ENCODE results near the gene QRICH1. TPM values are rescaled to one million over a fixed set of nuclear protein-coding genes. Genes with fewer than 3 reads are reported as not detected.

Gene QRICH1
- total RNA-seq, 1 experiment from 2014 or later: 151 TPM

DNA sequence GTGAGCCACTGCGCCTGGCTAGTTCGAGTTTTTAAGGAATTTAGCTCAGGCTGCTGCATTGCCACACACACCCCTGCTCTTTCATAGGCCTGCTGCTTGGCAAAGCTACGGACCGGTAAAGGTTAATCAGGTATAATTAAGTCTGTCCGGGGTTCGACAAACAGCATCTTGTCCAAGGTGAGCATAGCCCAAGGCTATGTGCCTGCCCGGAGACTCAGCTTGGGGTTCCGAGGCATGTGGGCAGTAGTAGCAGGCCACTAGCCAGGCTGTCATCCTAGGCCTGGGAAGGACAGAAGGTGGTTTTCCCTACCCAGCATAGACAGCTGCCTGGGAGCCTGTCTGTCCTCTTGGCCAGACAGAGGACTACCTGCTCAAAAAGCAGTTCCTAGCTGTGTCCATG is 97.2 kb downstream of the QRICH1 start:
- H3T11ph ChIP-seq (ENCODE audit: low read length): no peak overlapping the region
- no CpG with 5 or more reads among the region's 8 CpGs for WGBS (ENCODE audit: extremely low coverage, insufficient read length, low lambda C conversion rate)

More for the DNA sequence above, 97.2 kb downstream of the QRICH1 start:
- Histone ChIP-seq H3K18ac (ENCODE audit: insufficient read length, low read depth, low read length) (no peak overlapping the region), H4K8ac (replicated peaks; ENCODE audit: insufficient read length, low read depth, low read length) (no peak overlapping the region), H3K23me2 (ENCODE audit: insufficient read length, low read depth, low read length, poor library complexity, severe bottlenecking) (no peaks in the 10 kb centered on the region), H2AK5ac (ENCODE audit: insufficient read length, low read length) (no peak overlapping the region), H3K4me1 (ENCODE audit: insufficient read depth, low read length) (peaks cover under 1% of the 10 kb centered on the region; the same call in 1 of the 2 replicates), H4K91ac (ENCODE audit: insufficient read length, low read depth, low read length) (no peak overlapping the region), H3K9me3 (ENCODE audit: control insufficient read depth, low read depth, low read length) (no peaks in the 10 kb centered on the region), H3K79me2 (ENCODE audit: insufficient read depth, low read length) (no peaks in the 10 kb centered on the region; the same call in 1 of the 2 replicates), H2BK120ac (ENCODE audit: low read depth, low read length, poor library complexity, severe bottlenecking) (no peak overlapping the region), H3K23ac (ENCODE audit: insufficient read length, low read depth, low read length) (no peak overlapping the region), H3K4me2 (ENCODE audit: insufficient read depth, insufficient read length, low read length) (no peak overlapping the region), H2AFZ (ENCODE audit: low read length) (no peak overlapping the region), H4K5ac (ENCODE audit: insufficient read length, low read depth, low read length) (no peak overlapping the region), H4K20me1 (ENCODE audit: control insufficient read depth, insufficient read depth, insufficient read length) (no peaks in the 10 kb centered on the region), H3K56ac (ENCODE audit: insufficient read length, low read depth, low read length) (no peak overlapping the region), H3K14ac (ENCODE audit: insufficient read depth, low read length) (no peak overlapping the region), H2BK20ac (ENCODE audit: low read depth, low read length, poor library complexity, severe bottlenecking) (no peak overlapping the region), H3K4ac (ENCODE audit: low read depth, low read length) (no peak overlapping the region), H2BK12ac (ENCODE audit: insufficient read length, low read depth, low read length) (no peak overlapping the region), H3K27ac (ENCODE audit: insufficient read length, low read depth, low read length) (no peak overlapping the region), H2BK15ac (ENCODE audit: low read depth, low read length) (no peak overlapping the region), H2BK5ac (ENCODE audit: insufficient read length, low read length) (no peak overlapping the region), H3K27me3 (ENCODE audit: insufficient read depth, low read length) (no peaks in the 10 kb centered on the region), H3K9ac (ENCODE audit: extremely low read depth, insufficient read length, low read length) (no peak overlapping the region), H3K79me1 (ENCODE audit: insufficient read depth, low read depth, low read length, poor library complexity, severe bottlenecking) (no peaks in the 10 kb centered on the region)
- no peaks in the 10 kb centered on the region for H3K9me3 Mint-ChIP-seq
- H3K4me1 Mint-ChIP-seq: peaks cover 28% of the 10 kb centered on the region in 2 experiments
- H3K4me3 Mint-ChIP-seq: no peak overlapping the region
- no peaks in the 10 kb centered on the region for H3K27me3 Mint-ChIP-seq (ENCODE audit: low read depth)
- DNase-seq: no peak
- H3K36me3 Mint-ChIP-seq (ENCODE audit: insufficient read depth in 1 of 3, low read depth in 3 of 3): peaks cover 3 to 24% (median 14%) of the 10 kb centered on the region in 3 experiments; a peak in 5 of 7 replicates
- TF ChIP-seq, protein P1, sequence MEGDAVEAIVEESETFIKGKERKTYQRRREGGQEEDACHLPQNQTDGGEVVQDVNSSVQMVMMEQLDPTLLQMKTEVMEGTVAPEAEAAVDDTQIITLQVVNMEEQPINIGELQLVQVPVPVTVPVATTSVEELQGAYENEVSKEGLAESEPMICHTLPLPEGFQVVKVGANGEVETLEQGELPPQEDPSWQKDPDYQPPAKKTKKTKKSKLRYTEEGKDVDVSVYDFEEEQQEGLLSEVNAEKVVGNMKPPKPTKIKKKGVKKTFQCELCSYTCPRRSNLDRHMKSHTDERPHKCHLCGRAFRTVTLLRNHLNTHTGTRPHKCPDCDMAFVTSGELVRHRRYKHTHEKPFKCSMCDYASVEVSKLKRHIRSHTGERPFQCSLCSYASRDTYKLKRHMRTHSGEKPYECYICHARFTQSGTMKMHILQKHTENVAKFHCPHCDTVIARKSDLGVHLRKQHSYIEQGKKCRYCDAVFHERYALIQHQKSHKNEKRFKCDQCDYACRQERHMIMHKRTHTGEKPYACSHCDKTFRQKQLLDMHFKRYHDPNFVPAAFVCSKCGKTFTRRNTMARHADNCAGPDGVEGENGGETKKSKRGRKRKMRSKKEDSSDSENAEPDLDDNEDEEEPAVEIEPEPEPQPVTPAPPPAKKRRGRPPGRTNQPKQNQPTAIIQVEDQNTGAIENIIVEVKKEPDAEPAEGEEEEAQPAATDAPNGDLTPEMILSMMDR (conservative IDR thresholded peaks at IDR 0.05): no peak
- H3K27ac Mint-ChIP-seq: no peak overlapping the region
